IMR-90 (cell line): Measurements from ENCODE around the gene HKDC1. TPM values are rescaled to one million over a fixed set of nuclear protein-coding genes. Genes with fewer than 3 reads are reported as not detected.

ENCODE experiments used
- polyA plus RNA-seq, 3 experiments: library from polyadenylated mRNA; depleted of rRNA; stranded (reverse); fragments of >200 nt; gene quantifications; 2 replicates each; pipeline ENCODE4 v1.2.3, GENCODE V29; 2012; ENCODE audit warnings: low replicate concordance in 1 of 3
- total RNA-seq: library from RNA; depleted of rRNA; stranded (reverse); fragments of >200 nt; gene quantifications from 2 replicates; pipeline ENCODE4 v1.2.3, GENCODE V29; 2012; rRNA removed

The HKDC1 gene
- total and polyA plus RNA-seq, 2 of the 4 experiments (the other 2 are of a cell fraction), result under 0.01 to 0.03 TPM

Other genes starting within 250 kb of the HKDC1 start
- 51.3 and 67.2 TPM in 2 replicates for gene KIFBP, start 231.5 kb upstream of the HKDC1 start, total RNA-seq
- gene KIFBP, start 231.5 kb upstream of the HKDC1 start, polyA plus RNA-seq (2012; rRNA removed), result 29.6 and 30.6 TPM in 2 replicates
- 41.4 and 46.4 TPM in 2 replicates for gene SRGN, start 132.2 kb upstream of the HKDC1 start, total RNA-seq
- 29.8 and 33.3 TPM in 2 replicates for gene SRGN, start 132.2 kb upstream of the HKDC1 start, polyA plus RNA-seq (2012; rRNA removed)
- gene VPS26A, start 96.2 kb upstream of the HKDC1 start, total RNA-seq, result 7.2 and 24.7 TPM in 2 replicates
- 12.9 and 18.7 TPM in 2 replicates for gene VPS26A, start 96.2 kb upstream of the HKDC1 start, polyA plus RNA-seq (2012; rRNA removed)
- gene SUPV3L1, start 40.1 kb upstream of the HKDC1 start, total RNA-seq, result 22.5 and 24.4 TPM in 2 replicates
- 22.1 and 26.5 TPM in 2 replicates for gene SUPV3L1, start 40.1 kb upstream of the HKDC1 start, polyA plus RNA-seq (2012; rRNA removed)
- 90.5 and 107 TPM in 2 replicates for gene HK1, start 58.2 kb downstream of the HKDC1 start, total RNA-seq
- 47.7 and 53.7 TPM in 2 replicates for gene HK1, start 58.2 kb downstream of the HKDC1 start, polyA plus RNA-seq (2012; rRNA removed)
- gene TACR2, start 196.6 kb downstream of the HKDC1 start, total RNA-seq, result not detected in 2 replicates
- not detected in 2 replicates for gene TACR2, start 196.6 kb downstream of the HKDC1 start, polyA plus RNA-seq (2012; rRNA removed)
- not detected in 2 replicates for gene TSPAN15, start 231.1 kb downstream of the HKDC1 start, total RNA-seq
- 0.07 and 0.48 TPM in 2 replicates for gene TSPAN15, start 231.1 kb downstream of the HKDC1 start, polyA plus RNA-seq (2012; rRNA removed)